IgD-negative memory B cell (primary cell): ENCODE results near the gene DOK5. TPM values are rescaled to one million over a fixed set of nuclear protein-coding genes. Genes with fewer than 3 reads are reported as not detected.
"Not testable (repeated sequence)": the region's sequence is repeated elsewhere in the genome, so short reads cannot be mapped to it uniquely, and the experiment has no call there.

ENCODE experiments used
- H3K27ac Mint-ChIP-seq, 3 donors: one replicate each; pipeline ENCODE4 v1.8.0; 2020 to 2022; ENCODE audit warnings: mild to moderate bottlenecking in 3 of 3, mixed read lengths in 3 of 3, moderate library complexity in 1 of 3
- H3K27me3 Mint-ChIP-seq: one replicate; pipeline ENCODE4 v1.8.0; 2021; ENCODE audit warnings: mixed read lengths
- H3K36me3 Mint-ChIP-seq: one replicate; pipeline ENCODE4 v1.8.0; 2020; ENCODE audit warnings: mild to moderate bottlenecking, mixed read lengths
- H3K4me1 Mint-ChIP-seq, 3 donors: one replicate each; pipeline ENCODE4 v1.8.0; 2020 to 2022; ENCODE audit warnings: mixed read lengths in 3 of 3, mild to moderate bottlenecking in 1 of 3
- H3K4me3 Mint-ChIP-seq, 4 donors: one replicate each; pipeline ENCODE4 v1.8.0; 2020 to 2022; ENCODE audit warnings: mild to moderate bottlenecking in 4 of 4, mixed read lengths in 4 of 4, moderate library complexity in 3 of 4
- H3K9me3 Mint-ChIP-seq, 3 donors: one replicate each; pipeline ENCODE4 v1.8.0; 2020 to 2021; ENCODE audit warnings: mixed read lengths in 3 of 3, mild to moderate bottlenecking in 1 of 3
- polyA plus RNA-seq: library from polyadenylated mRNA; unstranded; fragments of 300-500 nt; fragmentation: Illumina TruSeq; gene quantifications from one replicate; pipeline ENCODE4 v1.2.3, GENCODE V29; 2021

Gene DOK5
- polyA plus RNA-seq, 1 donor from 2014 or later = not detected

- peak overlapping the region in 1 of 4 donors; percentile 43 for H3K4me3 Mint-ChIP-seq
- H3K27me3 Mint-ChIP-seq = peaks cover 28% of the 10 kb centered on the region
- no peak overlapping the region for H3K27ac Mint-ChIP-seq
- H3K4me1 Mint-ChIP-seq = peaks cover 0 to 2% (median 1%) of the 10 kb centered on the region in 3 donors
- peaks cover 2% of the 10 kb centered on the region for H3K36me3 Mint-ChIP-seq
- H3K9me3 Mint-ChIP-seq = peaks cover 0 to 6% (median 2%) of the 10 kb centered on the region in 3 donors
Measured at GRCh38 chr20:54479138-54479906, 3.9 kb downstream of the DOK5 start.

DNA sequence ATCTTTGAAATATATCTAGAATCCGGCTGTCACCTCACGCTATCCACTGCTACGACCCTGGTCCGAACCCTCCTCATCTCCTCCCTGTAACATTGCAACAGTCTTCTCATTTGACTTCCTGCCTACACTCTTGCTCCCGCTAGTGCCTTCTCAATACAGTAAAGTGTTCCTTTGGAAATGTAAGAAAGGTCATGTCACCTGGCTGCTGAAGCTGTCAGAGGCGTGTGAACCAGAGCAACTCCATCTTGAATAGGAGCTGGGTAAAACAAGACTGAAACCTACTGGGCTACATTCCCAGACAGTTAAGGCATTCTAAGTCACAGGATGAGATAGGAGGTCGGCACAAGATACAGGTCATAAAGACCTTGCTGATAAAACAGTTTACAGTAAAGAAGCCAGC, 4.5 kb downstream of the DOK5 start:
- Mint-ChIP-seq H3K4me3 (peak overlapping the region in 1 of 4 donors; percentile 43), H3K27me3 (peaks cover 21% of the 10 kb centered on the region)
- not testable (repeated sequence) for H3K4me1 Mint-ChIP-seq, H3K36me3 Mint-ChIP-seq, H3K27ac Mint-ChIP-seq, H3K9me3 Mint-ChIP-seq

GRCh38 chr20:54481442-54481841, 6.0 kb downstream of the DOK5 start:
- H3K27me3 Mint-ChIP-seq = peaks cover 14% of the 10 kb centered on the region
- H3K4me3 Mint-ChIP-seq = no peak overlapping the region
- no peak overlapping the region for H3K27ac Mint-ChIP-seq
- H3K9me3 Mint-ChIP-seq = peaks cover 0 to 3% (median 3%) of the 10 kb centered on the region in 3 donors
- peaks cover 2% of the 10 kb centered on the region for H3K36me3 Mint-ChIP-seq
- peaks cover 0 to 1% (median 0%) of the 10 kb centered on the region in 3 donors for H3K4me1 Mint-ChIP-seq

- Mint-ChIP-seq H3K27me3 (peaks cover 1% of the 10 kb centered on the region), H3K4me1 (peaks cover 0 to 2% (median 0%) of the 10 kb centered on the region in 3 donors)
Measured at GRCh38 chr20:54485631-54486030, 10.2 kb downstream of the DOK5 start.

DNA sequence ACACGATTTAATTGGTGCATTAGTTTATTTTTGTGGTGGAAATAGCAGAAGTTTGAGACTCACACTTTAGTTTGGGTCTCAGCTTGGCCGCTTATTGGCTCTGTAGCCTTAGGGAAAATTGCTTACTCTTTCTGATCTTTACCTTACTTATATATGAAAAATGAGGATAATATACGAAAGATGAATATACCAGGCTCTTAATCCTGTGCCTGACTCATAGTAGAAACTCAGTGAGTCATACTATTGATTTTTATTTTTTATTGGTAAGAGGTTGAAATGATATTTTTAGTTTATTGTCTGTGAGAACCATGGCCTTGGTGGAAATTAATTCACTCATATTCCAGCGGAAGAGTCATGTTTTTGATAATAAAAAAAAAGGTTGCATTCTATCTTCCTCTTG, 11.2 kb downstream of the DOK5 start:
- H3K27me3 Mint-ChIP-seq = peaks cover 4% of the 10 kb centered on the region
- H3K27ac Mint-ChIP-seq = no peak overlapping the region
- H3K9me3 Mint-ChIP-seq = peaks cover 0 to 2% (median 1%) of the 10 kb centered on the region in 3 donors
- no peaks in the 10 kb centered on the region for H3K36me3 Mint-ChIP-seq
- H3K4me3 Mint-ChIP-seq = no peak overlapping the region
- H3K4me1 Mint-ChIP-seq = peaks cover 0 to 2% (median 0%) of the 10 kb centered on the region in 3 donors

More at GRCh38 chr20:54485631-54486030, 10.2 kb downstream of the DOK5 start:
- Mint-ChIP-seq H3K9me3 (peaks cover 0 to 1% (median 0%) of the 10 kb centered on the region in 3 donors), H3K27ac (no peak overlapping the region), H3K4me3 (no peak overlapping the region), H3K36me3 (no peaks in the 10 kb centered on the region)

GRCh38 chr20:54488442-54488841, 13.0 kb downstream of the DOK5 start:
- H3K36me3 Mint-ChIP-seq = no peaks in the 10 kb centered on the region
- H3K27ac Mint-ChIP-seq = no peak overlapping the region
- H3K27me3 Mint-ChIP-seq = peaks cover 4% of the 10 kb centered on the region
- H3K4me3 Mint-ChIP-seq = no peak overlapping the region
- peaks cover 0 to 2% (median 1%) of the 10 kb centered on the region in 3 donors for H3K9me3 Mint-ChIP-seq
- peaks cover 0 to 2% (median 0%) of the 10 kb centered on the region in 3 donors for H3K4me1 Mint-ChIP-seq

DNA sequence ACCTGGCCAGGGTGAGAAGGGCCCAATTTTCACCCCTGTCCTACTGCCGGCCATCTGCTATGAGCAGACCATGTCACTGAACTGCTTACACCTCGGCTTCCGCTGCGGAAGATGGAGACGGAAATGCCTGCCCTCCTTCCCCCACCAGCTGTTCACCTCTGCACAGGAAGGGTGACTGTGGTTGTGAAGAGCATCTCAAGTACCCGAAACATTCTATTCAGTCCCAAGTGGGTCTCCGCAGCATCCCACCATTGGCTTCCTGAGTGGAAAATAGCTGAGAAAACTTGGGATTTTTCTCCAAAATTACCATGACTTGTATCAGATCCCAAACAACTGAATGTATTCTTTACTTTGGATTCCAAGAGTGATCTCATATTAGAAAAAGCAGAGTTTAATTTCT, 16.1 kb downstream of the DOK5 start:
- H3K4me1 Mint-ChIP-seq = peaks cover 0 to 2% (median 0%) of the 10 kb centered on the region in 3 donors
- peaks cover 0 to 2% (median 0%) of the 10 kb centered on the region in 3 donors for H3K9me3 Mint-ChIP-seq
- H3K27me3 Mint-ChIP-seq = peaks cover 4% of the 10 kb centered on the region
- no peak overlapping the region for H3K4me3 Mint-ChIP-seq
- H3K36me3 Mint-ChIP-seq = no peaks in the 10 kb centered on the region
- H3K27ac Mint-ChIP-seq = no peak overlapping the region

- H3K4me3 Mint-ChIP-seq = no peak overlapping the region
- H3K27ac Mint-ChIP-seq = no peak overlapping the region
- H3K4me1 Mint-ChIP-seq = no peaks in the 10 kb centered on the region
- H3K36me3 Mint-ChIP-seq = no peaks in the 10 kb centered on the region
- peaks cover 0 to 2% (median 0%) of the 10 kb centered on the region in 3 donors for H3K9me3 Mint-ChIP-seq
- H3K27me3 Mint-ChIP-seq = peaks cover 4% of the 10 kb centered on the region
Measured at GRCh38 chr20:54494303-54495006, 19.1 kb downstream of the DOK5 start.

- Mint-ChIP-seq H3K27ac (no peak overlapping the region), H3K4me1 (no peaks in the 10 kb centered on the region), H3K36me3 (no peaks in the 10 kb centered on the region), H3K27me3 (no peaks in the 10 kb centered on the region), H3K9me3 (no peaks in the 10 kb centered on the region), H3K4me3 (no peak overlapping the region)
Measured at GRCh38 chr20:54497931-54498718, 22.7 kb downstream of the DOK5 start.

DNA sequence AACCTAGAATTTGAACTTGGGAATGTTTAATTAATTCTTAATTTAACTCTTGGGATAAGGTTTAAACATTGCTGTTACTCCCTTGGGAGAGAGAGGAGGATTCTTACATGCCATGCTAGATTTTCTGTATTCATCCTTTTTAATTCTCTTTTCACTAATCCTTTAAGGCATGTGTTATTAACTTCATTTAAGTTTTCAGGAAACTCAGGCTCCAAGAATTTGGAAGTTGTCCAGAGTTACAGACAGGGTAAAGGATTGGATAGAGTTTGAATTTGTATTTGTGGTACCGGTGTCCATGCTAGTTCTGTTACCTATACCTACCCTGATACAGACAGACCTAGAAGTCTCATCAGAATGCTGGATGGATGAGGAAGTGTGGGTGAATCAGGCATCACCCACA, 23.7 kb downstream of the DOK5 start:
- H3K27ac Mint-ChIP-seq = no peak overlapping the region
- no peaks in the 10 kb centered on the region for H3K36me3 Mint-ChIP-seq
- no peaks in the 10 kb centered on the region for H3K27me3 Mint-ChIP-seq
- H3K4me3 Mint-ChIP-seq = no peak overlapping the region
- H3K4me1 Mint-ChIP-seq = no peaks in the 10 kb centered on the region
- no peaks in the 10 kb centered on the region for H3K9me3 Mint-ChIP-seq

DNA sequence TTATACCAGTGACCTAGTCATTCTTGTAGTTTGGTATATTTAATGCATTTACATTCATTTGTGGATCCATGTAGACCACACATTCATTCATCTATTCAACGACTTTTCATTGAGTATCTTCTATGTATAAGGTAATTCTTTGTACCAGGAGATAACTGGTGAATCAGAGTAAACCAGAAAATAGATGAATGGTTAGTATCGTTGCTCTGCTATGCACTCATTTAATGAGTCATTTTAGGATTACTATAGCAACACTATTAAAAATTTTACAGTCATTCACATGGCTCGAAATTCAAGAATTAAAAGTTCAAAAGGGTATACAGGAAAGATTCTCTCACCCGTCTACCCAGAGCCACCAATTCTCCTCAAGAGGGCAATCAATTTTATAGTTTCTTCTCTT, 26.8 kb downstream of the DOK5 start:
- Mint-ChIP-seq H3K4me3 (no peak overlapping the region), H3K36me3 (no peaks in the 10 kb centered on the region), H3K27me3 (no peaks in the 10 kb centered on the region), H3K27ac (no peak overlapping the region), H3K4me1 (no peaks in the 10 kb centered on the region), H3K9me3 (no peaks in the 10 kb centered on the region)

GRCh38 chr20:54506643-54507042, 31.2 kb downstream of the DOK5 start:
- H3K4me1 Mint-ChIP-seq = no peaks in the 10 kb centered on the region
- H3K4me3 Mint-ChIP-seq = no peak overlapping the region
- H3K27me3 Mint-ChIP-seq = no peaks in the 10 kb centered on the region
- no peaks in the 10 kb centered on the region for H3K9me3 Mint-ChIP-seq
- no peaks in the 10 kb centered on the region for H3K36me3 Mint-ChIP-seq
- H3K27ac Mint-ChIP-seq = no peak overlapping the region

DNA sequence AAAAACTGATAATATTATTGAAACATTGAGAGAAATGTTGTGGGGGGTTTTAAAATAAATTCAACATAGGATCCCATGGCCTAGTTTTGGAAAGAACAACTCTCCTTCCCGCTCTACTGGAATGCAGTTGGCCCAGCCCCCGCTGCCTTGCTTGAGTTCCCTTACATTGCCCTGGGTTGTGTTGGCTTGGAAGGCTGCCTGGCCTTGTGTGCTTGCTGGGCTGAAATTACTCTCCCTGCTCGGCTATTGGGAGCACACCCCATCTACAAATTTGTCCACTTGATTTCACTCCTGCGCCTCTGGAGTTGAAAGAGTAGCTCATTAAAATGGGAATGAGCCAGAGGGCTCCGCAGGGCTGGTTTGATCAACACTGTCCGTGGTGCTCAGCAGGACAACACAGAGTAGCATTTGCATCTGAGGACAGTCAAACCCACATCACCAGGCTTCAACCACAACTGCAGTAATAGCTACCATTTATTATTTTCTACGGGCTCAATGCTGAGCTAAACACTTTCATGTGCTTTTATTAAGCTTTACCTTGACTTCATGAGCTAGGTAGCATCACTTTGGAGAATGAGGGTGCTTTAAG, 35.2 kb downstream of the DOK5 start:
- no peak overlapping the region for H3K27ac Mint-ChIP-seq
- peaks cover 0 to 4% (median 0%) of the 10 kb centered on the region in 3 donors for H3K9me3 Mint-ChIP-seq
- H3K36me3 Mint-ChIP-seq = no peaks in the 10 kb centered on the region
- no peaks in the 10 kb centered on the region for H3K4me1 Mint-ChIP-seq
- no peaks in the 10 kb centered on the region for H3K27me3 Mint-ChIP-seq
- no peak overlapping the region for H3K4me3 Mint-ChIP-seq

DNA sequence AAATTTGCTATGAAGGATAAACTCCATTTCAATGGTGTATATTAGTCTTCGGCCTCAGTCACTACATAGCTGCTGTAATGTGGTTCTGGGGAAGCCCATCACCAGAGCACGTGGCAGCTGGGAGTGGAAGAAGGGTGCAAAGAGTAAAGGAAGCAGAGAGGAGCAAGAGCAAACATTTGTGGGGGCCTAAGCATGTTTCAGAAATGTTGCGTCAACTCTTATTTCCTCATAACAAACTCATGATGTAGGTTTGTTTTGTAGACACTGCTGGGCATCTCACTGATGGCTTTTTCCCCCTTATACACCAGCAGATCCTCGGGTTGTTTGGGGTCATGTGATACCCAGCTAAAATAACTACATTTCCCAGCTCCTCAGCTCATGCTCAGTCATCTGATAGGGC, 37.3 kb downstream of the DOK5 start:
- Mint-ChIP-seq H3K27me3 (no peaks in the 10 kb centered on the region), H3K4me1 (no peaks in the 10 kb centered on the region), H3K27ac (no peak overlapping the region), H3K36me3 (no peaks in the 10 kb centered on the region), H3K9me3 (peaks cover 0 to 4% (median 0%) of the 10 kb centered on the region in 3 donors), H3K4me3 (no peak overlapping the region)
